Neural cell (in vitro differentiated cells): Measurements from ENCODE around the gene CAMK2A.

Experiments
- CTCF ChIP-seq: fragments of 450-650 bp; IDR thresholded peaks from 2 replicates; pipeline ENCODE4 v1.5.1; 2014; ENCODE audit warnings: antibody characterized with exemption, mild to moderate bottlenecking, moderate library complexity; ENCODE audit not compliant: poor library complexity, severe bottlenecking
- EP300 ChIP-seq: fragments of 450-650 bp; conservative IDR thresholded peaks from 2 replicates; pipeline ENCODE4 v1.6.1; 2014; ENCODE audit warnings: antibody characterized with exemption, mild to moderate bottlenecking, moderate library complexity; ENCODE audit not compliant: poor library complexity, severe bottlenecking
- EZH2 ChIP-seq: fragments of 200-600, 300-800 bp; shearing (Covaris generic), sonication (generic); IDR thresholded peaks from 2 replicates; pipeline ENCODE4 v1.6.1; 2014; ENCODE audit warnings: antibody characterized with exemption, low read length, borderline replicate concordance, mild to moderate bottlenecking; ENCODE audit not compliant: insufficient read depth, poor library complexity, severe bottlenecking
- MXI1 ChIP-seq: fragments of 450-650 bp; conservative IDR thresholded peaks from 2 replicates; pipeline ENCODE4 v1.6.1; 2014; ENCODE audit warnings: antibody characterized with exemption, mild to moderate bottlenecking; ENCODE audit not compliant: poor library complexity, severe bottlenecking
- POLR2AphosphoS5 ChIP-seq: IDR thresholded peaks from 2 replicates; pipeline ENCODE4 v1.6.1; 2012
- RAD21 ChIP-seq: fragments of 450-650 bp; conservative IDR thresholded peaks from 2 replicates; pipeline ENCODE4 v1.6.1; 2014; ENCODE audit warnings: antibody characterized with exemption, mild to moderate bottlenecking, moderate library complexity

DNA sequence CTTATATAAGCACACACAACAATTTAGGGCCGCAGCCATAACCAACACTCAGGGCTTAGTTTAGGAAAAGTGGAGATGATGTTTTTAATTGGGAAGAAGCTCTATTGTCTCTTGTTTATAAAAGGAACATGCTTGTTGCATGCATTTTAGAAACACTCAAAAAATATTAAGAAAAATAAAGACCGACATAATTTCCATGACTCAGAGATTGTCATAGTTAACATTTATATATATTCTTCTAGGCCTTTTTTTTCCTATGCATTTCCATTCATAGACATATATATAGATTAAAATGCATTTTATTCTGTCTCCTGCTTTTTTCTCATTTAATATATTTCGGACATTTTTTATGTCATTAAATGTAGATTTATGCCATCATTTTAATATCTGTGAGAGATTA is 26.7 kb upstream of the CAMK2A start:
- TF ChIP-seq CTCF, result no peak
- no peak for TF ChIP-seq RAD21
- TF ChIP-seq EP300, result no peak
- no peak for TF ChIP-seq EZH2
- TF ChIP-seq POLR2AphosphoS5, result no peak
- TF ChIP-seq MXI1, result no peak
